HG02973 (cell line): ENCODE measurements around the gene CLEC16A.

Experiments
- ATAC-seq: cut with Tn5 transposase; IDR thresholded peaks from one replicate; pipeline ENCODE4 v1.9.1; 2021; ENCODE audit warnings: moderate library complexity; ENCODE audit not compliant: unreplicated experiment

Gene CLEC16A

DNA sequence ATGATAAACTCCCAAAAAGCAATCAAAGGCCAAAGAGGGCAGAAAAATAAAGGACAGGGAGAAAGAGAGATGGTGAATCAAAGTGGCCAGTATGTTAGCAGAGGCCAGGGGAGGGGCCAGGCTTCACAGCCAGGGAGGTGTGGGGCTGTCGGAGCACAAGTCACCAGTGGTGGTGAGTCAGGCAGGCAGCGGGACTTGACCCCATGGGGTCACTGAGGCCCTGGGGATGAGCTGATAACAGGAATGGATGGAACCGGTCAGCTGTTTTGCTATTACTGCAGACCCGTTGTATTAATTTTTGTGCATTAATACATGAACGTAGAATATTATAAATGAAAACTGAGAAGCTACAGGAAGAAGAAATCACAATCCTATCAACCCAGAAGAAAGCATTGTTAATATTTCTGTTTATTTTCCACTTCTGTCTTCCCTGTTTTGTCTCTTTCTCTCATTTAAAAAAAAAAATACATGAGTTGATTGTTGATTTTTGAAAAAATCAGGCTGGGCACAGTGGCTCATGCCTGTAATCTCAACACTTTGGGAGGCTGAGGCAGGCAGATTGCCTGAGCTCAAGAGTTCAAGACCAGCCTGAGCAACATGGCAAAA is 204.8 kb downstream of the CLEC16A start:
- ATAC-seq = no peak

DNA sequence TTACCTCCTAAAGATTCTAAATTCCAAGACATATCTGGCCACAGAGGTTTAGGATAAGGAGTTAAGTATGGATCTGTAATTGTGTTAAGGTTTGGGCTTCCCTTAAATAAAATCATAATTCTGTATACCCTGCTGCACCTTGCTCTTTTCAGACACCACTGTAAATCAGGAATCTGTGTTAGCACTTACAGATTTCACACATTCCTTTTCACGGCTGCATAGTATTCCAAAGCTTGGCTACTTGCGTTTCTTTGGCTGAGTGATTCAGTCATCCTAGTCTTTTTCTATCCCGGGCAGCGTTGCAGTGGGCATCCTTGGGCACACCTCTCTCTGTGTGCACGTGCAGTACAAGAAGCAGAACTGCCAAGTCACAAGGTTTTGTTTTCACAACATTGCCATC is 205.8 kb downstream of the CLEC16A start:
- ATAC-seq = no peak

DNA sequence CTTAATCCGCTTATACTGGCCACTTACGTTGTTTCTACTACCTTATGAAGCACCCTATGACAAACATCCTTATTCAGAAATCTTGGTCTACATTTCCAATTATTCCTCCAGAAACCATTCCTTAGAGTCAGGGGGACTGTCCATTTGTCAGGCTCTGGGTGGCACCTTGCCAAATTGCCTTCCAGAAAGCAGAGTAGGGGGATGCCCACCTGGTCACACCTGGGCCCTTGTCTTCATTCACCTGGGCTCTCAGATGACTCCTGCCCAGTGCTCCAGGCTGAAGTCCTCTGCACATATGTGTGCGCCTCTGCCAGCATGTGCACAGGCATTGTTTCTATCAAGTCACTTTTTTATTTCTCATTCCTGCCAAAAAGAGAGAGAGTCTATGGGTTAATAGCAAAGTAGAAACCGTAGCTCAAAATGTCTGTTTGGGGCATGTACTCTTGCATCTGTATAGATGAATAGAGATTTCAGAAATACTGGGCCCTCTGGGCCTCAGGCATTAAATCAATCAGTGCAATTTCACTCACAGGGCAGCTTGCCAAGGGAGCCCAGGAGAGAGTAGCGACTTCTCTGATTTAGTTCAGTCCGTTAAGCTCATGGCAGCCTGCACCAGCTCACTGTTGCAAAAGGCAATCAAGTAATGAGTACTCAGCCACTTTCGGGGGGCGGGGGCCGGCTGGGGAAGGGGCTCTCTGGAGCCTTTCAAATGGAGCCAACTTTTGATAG is 207.0 kb downstream of the CLEC16A start:
- no peak for ATAC-seq

DNA sequence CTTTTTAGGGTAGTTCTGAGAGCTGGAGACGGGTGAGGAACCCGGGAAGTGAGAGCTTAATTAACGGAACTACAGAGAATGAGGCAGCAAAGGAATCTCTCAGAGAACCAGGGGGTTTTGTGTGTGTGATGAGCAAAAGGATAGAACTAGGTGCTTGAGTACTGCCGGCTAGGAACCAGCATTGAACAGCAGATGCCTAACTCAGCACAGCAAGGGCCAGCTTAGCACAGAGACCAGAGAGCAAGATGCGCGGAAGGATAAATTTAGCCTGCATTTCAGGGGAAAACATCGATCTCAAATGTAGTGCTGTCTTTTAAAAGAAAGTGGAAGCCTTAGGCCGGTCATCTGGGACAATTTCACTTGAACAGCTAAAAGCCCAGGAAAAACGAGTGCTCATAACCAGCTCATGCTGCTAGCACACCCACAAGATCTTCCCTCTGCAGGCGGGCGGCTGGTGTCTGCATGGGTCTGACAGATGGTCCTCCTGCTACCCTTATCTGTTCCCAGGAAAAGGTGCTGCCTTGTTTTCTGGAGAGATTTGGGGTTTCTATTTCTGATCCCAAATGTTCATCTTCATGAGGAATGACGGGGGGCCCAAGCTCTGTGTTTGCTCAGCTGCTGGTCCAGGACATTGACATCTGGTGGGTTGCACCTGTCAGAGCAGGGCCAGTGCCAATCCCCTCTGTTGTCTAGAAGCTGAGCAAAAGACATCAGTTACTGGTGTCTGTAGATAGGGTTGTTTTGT is 207.7 kb downstream of the CLEC16A start:
- ATAC-seq = no peak

DNA sequence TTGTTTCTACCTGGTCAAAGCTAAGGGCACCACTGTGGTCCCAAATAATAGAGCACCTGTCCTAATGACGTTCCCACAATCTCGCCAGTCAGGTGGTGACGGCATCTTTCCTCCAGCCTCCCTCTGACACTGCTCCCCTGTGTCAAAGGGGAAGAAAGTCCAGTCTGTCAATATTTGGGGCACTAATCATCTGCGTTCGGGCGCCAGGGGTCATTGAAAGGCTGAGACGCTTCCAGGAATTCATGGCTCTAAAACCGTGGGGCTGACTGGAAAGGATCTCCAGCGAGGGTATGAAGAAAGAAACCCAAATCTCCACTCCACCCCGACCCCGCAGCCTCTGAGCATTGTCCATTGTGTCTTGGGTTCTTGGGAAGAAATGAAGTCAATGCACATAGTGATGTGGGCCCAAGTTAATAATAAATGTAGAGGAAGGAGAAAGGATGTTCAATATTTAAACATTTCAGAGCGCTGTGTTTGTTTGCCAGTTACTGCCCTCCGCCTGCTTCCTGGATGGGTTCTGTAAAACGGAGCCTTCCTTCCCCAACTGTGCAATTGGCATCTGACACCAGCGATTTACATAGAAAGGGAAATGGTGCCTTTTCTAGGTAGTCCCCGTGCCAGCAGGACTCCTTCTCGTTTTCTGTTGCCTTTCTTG is 208.4 kb downstream of the CLEC16A start:
- ATAC-seq = no peak

DNA sequence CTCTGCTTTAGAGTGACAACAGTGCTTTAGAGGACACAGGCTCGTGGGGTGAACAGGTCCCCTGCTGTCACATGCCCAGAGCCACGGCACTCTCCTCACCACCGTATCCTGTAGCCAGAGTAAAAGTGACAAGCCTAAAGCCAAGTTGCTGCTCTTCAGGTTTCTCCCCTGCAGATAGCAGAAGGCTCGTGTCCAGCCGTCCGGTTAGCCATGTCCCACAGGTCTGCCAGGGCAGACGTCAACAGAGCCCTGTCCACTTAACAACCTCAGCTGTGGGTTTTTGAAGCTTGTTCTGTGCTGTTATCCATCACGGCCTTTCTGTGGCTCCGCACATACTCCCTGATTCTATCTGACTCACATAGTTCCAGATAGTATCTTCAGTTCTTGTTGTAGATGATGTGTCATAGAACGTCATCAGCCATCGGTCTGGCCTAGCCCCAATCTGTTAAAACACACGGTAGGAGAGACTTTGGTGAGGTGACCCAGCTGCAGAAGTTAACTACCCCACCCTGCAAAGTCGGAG is 211.0 kb downstream of the CLEC16A start:
- ATAC-seq = no peak

DNA sequence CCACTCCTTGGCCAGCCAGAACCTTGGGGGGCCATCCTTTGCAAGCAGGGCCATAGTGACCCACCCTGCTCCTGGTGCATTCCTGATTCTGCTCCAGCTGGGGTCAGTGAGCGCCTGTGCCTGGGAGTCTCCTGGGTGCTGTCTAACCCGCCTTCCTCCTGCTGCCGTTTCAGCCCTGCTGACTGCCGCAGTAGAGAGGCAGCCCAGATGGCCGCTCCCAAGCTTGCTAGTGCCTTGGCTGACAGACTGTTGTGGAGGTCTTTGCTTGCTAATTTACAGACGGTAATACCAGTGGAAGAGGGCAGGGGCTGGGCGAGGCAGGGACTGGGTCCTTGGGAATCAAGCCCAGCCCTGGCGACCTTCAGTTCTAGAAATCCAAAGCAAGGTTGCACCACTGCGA is 212.0 kb downstream of the CLEC16A start:
- no peak for ATAC-seq

DNA sequence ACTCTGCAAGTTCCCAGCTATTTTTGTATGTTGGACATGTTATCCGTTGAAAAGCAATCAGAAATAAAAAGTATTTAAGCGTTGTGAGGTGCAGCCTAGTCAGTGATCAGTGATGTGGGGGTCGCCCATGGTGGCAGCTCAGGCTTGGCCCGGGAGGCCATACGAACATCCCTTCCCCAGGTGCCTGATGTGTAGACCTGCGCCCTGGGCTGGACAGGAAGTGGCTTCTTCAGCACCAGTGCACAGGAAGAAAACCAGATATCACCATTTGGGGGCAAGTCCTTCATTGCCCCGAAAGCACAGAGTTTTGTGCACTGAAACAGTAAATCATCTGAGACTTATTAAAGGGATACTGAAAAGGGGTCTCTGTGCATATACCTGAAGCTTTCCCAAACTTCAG is 212.8 kb downstream of the CLEC16A start:
- no peak for ATAC-seq

DNA sequence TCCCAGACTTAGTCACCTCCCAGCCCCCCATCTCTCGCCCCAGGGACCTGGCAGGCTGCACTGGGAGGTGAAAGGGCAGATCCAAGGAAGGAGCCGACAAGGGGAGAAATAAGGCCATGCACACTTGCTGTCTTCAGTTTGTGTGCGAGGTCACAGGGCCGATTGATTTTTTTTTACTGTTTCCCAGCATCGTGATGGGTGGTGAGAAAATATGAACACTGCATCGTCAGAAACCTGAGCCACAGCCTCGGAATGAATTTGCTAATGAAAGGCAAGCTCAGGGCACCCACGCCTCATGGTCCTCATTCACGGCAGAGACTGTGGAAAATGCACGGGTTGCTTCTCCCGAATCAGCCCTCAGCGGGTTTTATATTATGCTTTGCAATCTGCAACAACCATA is 213.7 kb downstream of the CLEC16A start:
- no peak for ATAC-seq

DNA sequence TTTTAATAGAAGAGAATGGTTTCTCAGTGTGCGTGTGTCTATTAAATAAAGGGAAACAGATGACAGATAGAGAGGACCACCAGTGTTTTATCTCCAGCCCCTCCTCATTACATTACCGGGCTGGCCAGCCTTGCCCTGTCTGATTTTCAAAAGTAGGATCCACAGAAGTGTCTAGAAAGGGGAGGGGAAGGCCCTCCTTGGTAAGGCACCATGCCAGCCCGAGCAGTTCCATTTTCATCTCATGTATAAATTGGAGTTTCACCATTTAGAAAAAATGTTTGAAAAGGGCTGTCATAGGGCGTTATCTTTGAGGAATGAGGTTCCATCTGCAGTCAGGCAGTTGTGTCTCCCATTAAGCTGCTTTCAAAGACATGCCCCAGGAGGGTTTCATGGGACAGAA is 214.9 kb downstream of the CLEC16A start:
- ATAC-seq = no peak

DNA sequence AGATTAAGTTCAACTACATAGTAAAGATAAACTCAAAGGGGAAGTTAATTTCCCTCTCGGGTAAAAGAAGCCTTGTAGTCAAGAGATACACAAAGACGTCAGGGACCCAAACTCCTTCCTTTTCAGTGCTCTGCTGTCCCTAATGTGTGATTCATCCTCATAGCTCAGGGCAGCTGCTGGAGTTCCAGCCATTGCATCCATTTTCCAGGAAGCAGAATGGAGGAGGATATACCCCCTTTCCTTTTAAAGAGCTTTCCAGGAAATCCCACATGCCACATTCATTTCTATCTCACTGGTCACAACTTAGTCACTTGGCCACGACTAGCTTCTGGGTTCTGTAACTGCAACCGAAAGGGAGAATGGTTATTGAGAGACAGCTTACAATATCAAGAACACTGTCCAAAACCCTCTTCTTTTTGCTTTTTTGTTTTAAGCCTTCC is 216.3 kb downstream of the CLEC16A start:
- no peak for ATAC-seq

DNA sequence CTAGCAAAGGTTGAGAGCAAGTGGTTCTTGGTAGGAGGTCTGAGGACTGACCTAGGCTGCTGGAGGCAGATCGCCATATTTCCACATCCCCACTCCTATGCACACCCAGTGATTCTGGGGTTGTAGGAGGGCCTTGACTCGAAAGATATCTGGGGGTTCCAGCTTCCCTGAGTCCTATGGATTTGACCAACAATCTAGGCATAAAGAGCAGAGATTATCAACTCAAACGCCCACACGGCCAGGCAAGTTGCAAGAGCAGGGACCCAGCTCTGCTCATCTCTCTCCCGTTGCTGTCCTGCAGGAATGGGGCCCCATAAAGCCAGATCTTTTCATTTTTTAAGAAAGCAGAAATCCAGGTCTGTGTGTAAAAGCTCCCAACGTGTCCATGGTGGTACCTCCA is 217.1 kb downstream of the CLEC16A start:
- ATAC-seq = no peak

DNA sequence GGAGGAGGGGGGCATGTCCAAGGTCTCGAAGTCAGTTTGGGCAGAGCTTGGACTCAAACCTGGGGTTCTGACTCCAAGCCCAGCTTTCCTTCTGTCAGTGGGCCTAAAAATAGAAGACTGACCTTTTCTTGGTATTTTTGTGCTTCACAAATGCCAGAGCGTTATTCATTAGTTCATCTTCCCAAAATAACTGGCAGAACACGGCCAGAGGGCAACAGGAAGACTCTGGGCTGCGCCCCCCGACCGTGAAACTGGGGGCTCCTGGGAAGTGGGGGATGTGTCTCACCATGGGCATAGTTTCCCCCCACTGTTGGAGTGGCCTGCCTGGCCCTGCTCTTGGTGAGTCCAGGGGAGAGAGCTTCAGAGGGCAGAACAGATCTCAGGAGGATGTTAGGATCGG is 217.6 kb downstream of the CLEC16A start:
- no peak for ATAC-seq

DNA sequence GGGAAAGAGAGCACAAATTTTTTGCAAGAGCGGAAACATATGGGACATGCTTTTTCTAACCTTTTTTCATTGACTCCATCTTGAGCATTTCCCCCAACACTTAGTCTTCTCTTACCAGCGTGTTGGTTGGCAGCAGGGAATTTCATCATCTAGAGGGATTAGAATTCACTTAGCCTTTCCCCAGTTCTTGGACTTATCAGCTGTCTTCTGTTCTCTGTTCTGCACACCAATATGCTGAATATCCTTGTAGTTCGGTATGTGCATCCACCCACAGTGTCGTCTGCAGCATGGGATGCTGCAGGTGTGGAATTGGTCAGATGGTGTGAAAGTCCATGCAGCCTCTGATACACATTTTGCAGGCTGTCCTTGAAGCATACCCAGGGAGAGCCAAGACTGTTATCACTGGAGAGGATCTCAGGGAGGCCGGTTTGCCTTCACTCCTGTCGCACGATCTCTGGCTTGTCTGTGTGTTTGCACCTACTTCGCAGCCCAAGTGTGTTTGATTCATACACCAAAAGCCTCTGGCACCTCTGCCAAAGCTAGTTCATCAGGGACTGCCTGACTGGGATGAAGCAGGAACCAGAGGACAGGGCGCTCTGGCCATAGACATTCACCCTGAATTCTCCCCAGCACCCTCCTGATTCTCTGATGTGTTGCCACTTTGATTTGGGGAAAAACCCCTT is 218.4 kb downstream of the CLEC16A start:
- no peak for ATAC-seq

DNA sequence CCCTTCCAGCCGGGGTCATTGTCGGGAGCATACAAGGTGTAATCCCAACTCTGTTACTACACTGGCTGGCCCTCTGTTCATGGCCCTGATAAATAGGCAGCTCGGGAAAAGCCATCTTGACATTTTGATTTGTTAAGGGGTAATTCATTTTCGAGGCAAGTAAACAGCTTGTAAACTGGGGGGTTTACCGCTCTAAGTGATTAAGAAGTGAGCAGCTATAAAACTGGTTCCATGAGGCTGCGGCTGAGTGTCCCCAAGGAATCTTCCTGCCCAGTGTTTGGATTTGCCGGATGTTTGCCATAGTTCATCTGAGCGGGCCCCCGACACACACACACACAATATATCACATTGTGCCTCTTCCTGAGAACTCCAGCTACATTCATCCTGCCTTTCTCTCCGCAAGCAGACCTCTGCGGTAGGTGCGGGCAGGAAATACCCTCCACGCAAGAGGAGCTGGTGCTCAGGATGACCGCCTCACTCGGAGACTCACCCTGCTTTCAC is 219.4 kb downstream of the CLEC16A start:
- ATAC-seq = no peak

DNA sequence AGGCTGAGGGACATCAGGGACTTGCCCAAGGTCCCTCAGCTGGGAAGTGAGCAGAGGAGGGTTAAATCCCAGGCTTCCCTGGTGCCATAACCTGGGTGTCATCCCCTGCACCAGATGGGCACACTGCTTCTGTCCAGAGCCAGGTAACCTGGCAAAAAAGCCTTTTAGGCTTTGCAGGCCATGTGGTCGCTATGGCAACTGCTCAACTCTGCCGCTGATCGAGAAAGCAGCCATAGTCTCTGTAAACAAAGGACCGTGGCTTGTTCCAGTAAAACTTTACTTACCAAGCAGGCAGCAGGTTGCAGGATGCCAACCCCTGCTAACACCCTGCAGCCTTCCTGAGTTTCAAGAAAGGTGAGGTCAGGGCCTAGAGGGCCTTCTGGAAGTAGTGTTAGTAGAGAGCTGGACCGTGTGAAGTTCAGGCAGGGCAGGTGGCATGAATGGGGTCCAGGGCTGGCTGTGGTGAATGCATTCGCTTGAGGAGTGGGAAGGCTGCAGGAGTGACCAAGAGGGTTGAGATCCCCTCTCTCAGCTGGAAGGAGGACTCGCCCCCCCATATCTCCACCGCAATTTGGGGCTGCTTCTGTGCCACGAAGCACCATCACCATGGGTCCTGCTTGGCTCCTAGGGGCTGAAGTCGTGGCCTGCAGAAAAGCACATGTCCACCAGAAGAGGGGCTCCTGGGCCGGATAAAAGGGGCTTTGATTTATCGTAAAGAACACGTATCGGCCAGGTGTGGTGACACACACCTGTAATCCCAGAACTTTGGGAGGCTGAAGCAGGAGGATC is 220.3 kb downstream of the CLEC16A start:
- no peak for ATAC-seq

DNA sequence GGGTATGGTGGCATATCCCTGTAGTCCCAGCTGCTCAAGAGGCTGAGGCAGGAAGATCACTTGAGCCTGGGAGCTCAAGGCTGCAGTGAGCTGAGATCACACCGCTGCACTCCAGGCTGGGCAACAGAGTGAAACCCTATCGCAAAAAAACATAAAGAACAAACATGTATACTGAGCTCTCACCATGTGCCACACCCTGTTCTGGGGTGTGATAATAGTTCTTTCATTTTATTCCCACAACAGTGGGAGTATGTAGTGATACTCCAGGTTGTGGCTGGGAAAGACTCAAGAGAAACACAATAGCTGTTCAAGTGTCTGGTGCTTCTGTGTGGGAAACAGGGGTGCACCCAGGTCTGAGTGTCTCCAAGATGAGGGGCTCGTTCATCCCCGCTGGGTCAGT is 221.0 kb downstream of the CLEC16A start:
- ATAC-seq = no peak

DNA sequence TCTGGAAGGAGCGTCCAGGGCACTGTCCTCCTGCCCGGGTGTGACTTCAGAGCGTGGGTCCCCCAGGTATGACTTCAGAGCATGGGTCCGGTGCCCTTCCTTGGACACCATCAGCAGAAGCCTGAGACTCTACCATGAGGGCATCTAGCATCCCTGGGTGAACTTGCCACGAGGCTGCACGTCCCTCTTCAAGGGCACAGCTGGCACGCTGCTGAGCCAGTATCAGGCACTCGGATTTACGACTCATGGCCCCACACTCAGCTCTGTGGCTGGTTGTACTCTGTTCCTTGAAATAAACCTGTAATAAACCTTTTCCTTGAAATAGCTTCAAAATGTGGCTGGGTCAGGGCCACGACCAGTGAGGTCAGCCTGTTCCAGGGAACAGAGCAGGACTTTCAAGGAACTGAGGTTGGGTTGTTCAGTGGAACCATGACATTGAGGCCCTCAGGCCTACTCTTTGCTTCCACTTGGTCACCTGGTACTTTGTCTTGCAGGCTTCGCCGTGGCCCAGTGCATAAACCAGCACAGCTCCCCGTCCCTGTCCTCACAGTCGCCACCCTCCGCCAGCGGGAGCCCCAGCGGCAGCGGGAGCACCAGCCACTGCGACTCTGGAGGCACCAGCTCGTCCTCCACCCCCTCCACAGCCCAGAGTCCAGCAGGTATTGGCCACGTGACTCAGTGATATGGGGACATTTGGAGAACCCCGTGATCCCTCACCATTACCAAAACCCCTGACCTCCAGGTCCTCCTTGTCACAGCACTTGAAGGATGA is 221.7 kb downstream of the CLEC16A start:
- ATAC-seq = no peak

DNA sequence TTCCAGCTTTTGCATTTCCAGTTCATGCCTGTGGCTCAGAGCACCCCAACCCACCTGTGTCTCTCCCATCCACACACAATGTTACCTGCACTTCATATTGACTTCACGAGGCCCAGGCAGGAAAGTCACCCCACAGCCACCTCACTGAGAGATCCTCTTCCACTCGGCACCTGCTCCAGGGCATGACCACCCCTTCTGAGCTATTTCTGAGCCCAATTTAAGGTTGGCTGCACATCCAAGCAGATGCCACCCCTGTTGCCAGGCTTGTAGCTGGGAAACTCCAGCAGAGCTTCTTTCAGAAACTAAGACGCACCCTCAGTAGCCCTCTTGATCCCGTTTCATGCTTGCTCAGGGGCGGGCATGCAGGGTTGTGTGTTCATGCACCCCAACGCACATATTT is 223.2 kb downstream of the CLEC16A start:
- no peak for ATAC-seq
